ENCODE measurements around the gene NOS3. TPM values are rescaled to one million over a fixed set of nuclear protein-coding genes. Genes with fewer than 3 reads are reported as not detected.

NOS3 gene
- total and polyA plus RNA-seq, 2 of the 13 experiments (the other 11 are each of a cell fraction or from before 2014, with no cell fraction given), result 3.7 to 7.5 TPM

DNA sequence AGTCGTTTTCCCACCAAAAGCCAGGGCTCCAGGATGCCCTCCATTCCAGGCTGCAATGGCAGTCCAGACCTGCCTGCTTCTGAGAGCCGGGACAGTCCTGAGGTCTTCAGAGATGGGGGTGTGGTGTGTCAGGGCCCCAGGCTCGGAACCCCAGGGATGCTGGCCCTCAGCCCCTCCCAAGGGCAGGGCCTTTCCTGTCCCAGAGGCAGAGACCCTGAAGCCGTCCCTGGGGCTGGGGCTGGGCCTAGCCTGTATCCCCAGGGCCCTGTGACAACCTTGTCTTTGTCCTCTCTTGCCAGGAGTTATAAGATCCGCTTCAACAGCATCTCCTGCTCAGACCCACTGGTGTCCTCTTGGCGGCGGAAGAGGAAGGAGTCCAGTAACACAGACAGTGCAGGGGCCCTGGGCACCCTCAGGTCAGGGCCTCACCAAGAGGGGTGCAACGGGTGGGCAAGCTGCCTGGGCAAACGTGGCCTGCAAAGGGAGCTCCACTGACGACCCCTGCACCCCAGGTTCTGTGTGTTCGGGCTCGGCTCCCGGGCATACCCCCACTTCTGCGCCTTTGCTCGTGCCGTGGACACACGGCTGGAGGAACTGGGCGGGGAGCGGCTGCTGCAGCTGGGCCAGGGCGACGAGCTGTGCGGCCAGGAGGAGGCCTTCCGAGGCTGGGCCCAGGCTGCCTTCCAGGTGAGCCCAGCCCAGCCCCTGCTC is 15.9 kb downstream of the NOS3 start (continued):
- no peak for TF ChIP-seq GABPA (IDR thresholded peaks at IDR 0.05; ENCODE audit: low read depth, low read length)
- no peak for TF ChIP-seq GABPA (CRISPR knock-in tag; IDR thresholded peaks at IDR 0.05; ENCODE audit: low read depth)
- TF ChIP-seq PHF8 (CRISPR knock-in tag; IDR thresholded peaks at IDR 0.05), result peak; percentile 23; the same call in 1 of the 2 replicates
- no peak for TF ChIP-seq HOXA9 (CRISPR knock-in tag; IDR thresholded peaks at IDR 0.05; ENCODE audit: borderline replicate concordance)
- TF ChIP-seq AGO1 (IDR thresholded peaks at IDR 0.05; ENCODE audit: low read depth, low read length, poor library complexity, severe bottlenecking), result no peak

DNA sequence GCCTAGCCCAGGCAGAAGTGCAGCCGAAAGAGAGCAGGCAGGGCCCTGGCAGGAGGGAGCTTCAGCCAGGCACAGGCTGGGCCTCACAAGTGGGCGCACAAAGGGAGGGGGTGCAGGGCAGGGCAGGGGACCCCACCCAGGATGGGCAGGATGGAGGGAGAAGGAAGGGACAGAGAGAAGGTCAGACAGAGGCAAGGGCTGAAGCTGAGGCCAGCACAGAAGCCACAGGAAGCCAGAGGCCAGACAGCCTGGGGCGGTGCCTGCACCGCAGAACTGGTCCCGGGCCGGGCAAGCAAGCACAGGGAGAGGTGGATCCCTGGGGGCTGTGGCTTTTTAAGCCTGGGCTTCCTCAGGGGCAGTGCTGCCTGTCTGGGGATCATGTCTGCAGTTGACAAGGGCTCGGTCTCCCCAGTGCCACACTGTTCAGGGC is 16.7 kb downstream of the NOS3 start:
- POLR2A ChIA-PET, result interaction anchor here (4.2 kb wide), 1 partner anchor 55 kb away, joined by 29 read pairs; no protein-coding TSS in a partner anchor
- no peaks in the 10 kb centered on the region for H3K9me3 ChIP-seq (ENCODE audit: low read length)
- no peaks in the 10 kb centered on the region for H3K79me2 ChIP-seq (ENCODE audit: insufficient read depth, low read length)
- no peak overlapping the region for H3K9ac ChIP-seq (ENCODE audit: insufficient read depth, low read depth, low read length)
- DNase-seq (ENCODE audit: low spot score) (no peak), ATAC-seq (peak; percentile 8; the same call in 2 of the 3 replicates), FAIRE-seq (no peak)
- intact Hi-C loops (cut with micrococcal nuclease; ENCODE audit: unreplicated experiment) (no loop called here), in situ Hi-C loops (cut with HindIII; ENCODE audit: extremely low pct_ligation_motif_present, low pct_unique_long_range_greater_than_20kb) (no loop called here)
- H4K20me1 ChIP-seq (ENCODE audit: insufficient read depth, low read length), result no peaks in the 10 kb centered on the region
- TF ChIP-seq REXO4 (CRISPR knock-in tag; IDR thresholded peaks at IDR 0.05; ENCODE audit: borderline replicate concordance), result no peak
- TF ChIP-seq, protein P1, sequence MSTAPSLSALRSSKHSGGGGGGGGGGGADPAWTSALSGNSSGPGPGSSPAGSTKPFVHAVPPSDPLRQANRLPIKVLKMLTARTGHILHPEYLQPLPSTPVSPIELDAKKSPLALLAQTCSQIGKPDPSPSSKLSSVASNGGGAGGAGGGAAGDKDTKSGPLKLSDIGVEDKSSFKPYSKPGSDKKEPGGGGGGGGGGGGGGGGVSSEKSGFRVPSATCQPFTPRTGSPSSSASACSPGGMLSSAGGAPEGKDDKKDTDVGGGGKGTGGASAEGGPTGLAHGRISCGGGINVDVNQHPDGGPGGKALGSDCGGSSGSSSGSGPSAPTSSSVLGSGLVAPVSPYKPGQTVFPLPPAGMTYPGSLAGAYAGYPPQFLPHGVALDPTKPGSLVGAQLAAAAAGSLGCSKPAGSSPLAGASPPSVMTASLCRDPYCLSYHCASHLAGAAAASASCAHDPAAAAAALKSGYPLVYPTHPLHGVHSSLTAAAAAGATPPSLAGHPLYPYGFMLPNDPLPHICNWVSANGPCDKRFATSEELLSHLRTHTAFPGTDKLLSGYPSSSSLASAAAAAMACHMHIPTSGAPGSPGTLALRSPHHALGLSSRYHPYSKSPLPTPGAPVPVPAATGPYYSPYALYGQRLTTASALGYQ (CRISPR knock-in tag; IDR thresholded peaks at IDR 0.05), result no peak
- 0 out of 2 replicates have a peak, but pooled peaks have one; percentile 16 for TF ChIP-seq NFE2L1 (CRISPR knock-in tag; IDR thresholded peaks at IDR 0.05; ENCODE audit: borderline replicate concordance)
- 0 out of 2 replicates have a peak, but pooled peaks have one; percentile 14 for TF ChIP-seq KMT2A (CRISPR knock-in tag; IDR thresholded peaks at IDR 0.05)
- no peak for TF ChIP-seq ZBTB42 (CRISPR knock-in tag; IDR thresholded peaks at IDR 0.05)
- TF ChIP-seq, protein P2, sequence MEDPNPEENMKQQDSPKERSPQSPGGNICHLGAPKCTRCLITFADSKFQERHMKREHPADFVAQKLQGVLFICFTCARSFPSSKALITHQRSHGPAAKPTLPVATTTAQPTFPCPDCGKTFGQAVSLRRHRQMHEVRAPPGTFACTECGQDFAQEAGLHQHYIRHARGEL (CRISPR knock-in tag; IDR thresholded peaks at IDR 0.05), result no peak
- TF ChIP-seq TAF1 (CRISPR knock-in tag; IDR thresholded peaks at IDR 0.05), result peak; percentile 16; the same call in 1 of the 2 replicates
- no peak for TF ChIP-seq ZNF660 (CRISPR knock-in tag; IDR thresholded peaks at IDR 0.05; ENCODE audit: borderline replicate concordance, low read depth)
- peak; percentile 22; the same call in 1 of the 2 replicates for TF ChIP-seq ZFX (CRISPR knock-in tag; IDR thresholded peaks at IDR 0.05; ENCODE audit: low read depth)
- no peak overlapping the region for H2AFZ ChIP-seq (ENCODE audit: low read length)
- H3K4me2 ChIP-seq (ENCODE audit: low read depth, low read length), result peak overlapping the region; percentile 98
- CTCF ChIA-PET (ENCODE audit: low intra/inter-chr PET ratio, low total read pairs), result no interaction called here
- H3K27ac ChIP-seq (ENCODE audit: extremely low read length, insufficient read depth, low read length), result no peak overlapping the region
- H3K4me3 ChIP-seq (replicated peaks in 1 of 3; ENCODE audit: insufficient read depth in 1 of 3, low read depth in 2 of 3, low read length in 3 of 3), result peak overlapping the region in 2 of 3 experiments; percentile 22 to 48; a peak in 1 of 6 replicates
- WGBS (ENCODE audit: low lambda C conversion rate), result 30% methylated on average over 7 of the region's 7 CpGs
- no peaks in the 10 kb centered on the region for H3K36me3 ChIP-seq (replicated peaks in 1 of 2; ENCODE audit: control insufficient read depth in 1 of 2, insufficient read depth in 2 of 2, low read length in 2 of 2)
- peaks cover 0 to 2% of the 10 kb centered on the region in 2 experiments; a peak in 2 of 5 replicates for H3K27me3 ChIP-seq (ENCODE audit: control insufficient read depth in 1 of 2, insufficient read depth in 2 of 2, low read length in 2 of 2)
- H3K4me1 ChIP-seq (ENCODE audit: insufficient read depth, low read length), result peaks cover 98% of the 10 kb centered on the region
- no TSS peak for BruUV-seq (replicated peaks)
